ENCODE data around the gene GOLGA8T.
"Not testable (repeated sequence)": the region's sequence is repeated elsewhere in the genome, so short reads cannot be mapped to it uniquely, and the experiment has no call there.

GRCh38 chr15:30175291-30175690 is 40.4 kb downstream of the GOLGA8T start:
- TF ChIP-seq POLR2A, CTCF (IDR thresholded peaks at IDR 0.05): not testable (repeated sequence)
